ENCODE results near the gene REP15. TPM values are rescaled to one million over a fixed set of nuclear protein-coding genes. Genes with fewer than 3 reads are reported as not detected.

The REP15 gene
- total RNA-seq, 1 experiment from 2014 or later = 1.4 TPM

GRCh38 chr12:27665704-27666103 lies 30.5 kb upstream of the REP15 start:
- Histone ChIP-seq H3K4me2 (no peak overlapping the region), H2AFZ (no peak overlapping the region), H3K27me3 (ENCODE audit: insufficient read depth, low read depth) (no peaks in the 10 kb centered on the region), H3F3A (ENCODE audit: insufficient read depth, low read depth) (no peaks in the 10 kb centered on the region), H3K9me3 (ENCODE audit: insufficient read depth, low read depth) (no peaks in the 10 kb centered on the region), H3K36me3 (ENCODE audit: low read depth) (peaks cover 14% of the 10 kb centered on the region; the same call in 1 of the 2 replicates), H3K27ac (no peak overlapping the region), H3K4me3 (no peak overlapping the region), H3K79me2 (ENCODE audit: low read depth) (no peaks in the 10 kb centered on the region), H3K4me1 (replicated peaks; ENCODE audit: insufficient read depth) (no peaks in the 10 kb centered on the region), H3K9me2 (ENCODE audit: insufficient read depth) (no peaks in the 10 kb centered on the region), H4K20me1 (ENCODE audit: insufficient read depth) (no peaks in the 10 kb centered on the region)
- TF ChIP-seq EZH2 (IDR thresholded peaks at IDR 0.05; ENCODE audit: low read depth) = no peak
- TF ChIP-seq, protein P1, sequence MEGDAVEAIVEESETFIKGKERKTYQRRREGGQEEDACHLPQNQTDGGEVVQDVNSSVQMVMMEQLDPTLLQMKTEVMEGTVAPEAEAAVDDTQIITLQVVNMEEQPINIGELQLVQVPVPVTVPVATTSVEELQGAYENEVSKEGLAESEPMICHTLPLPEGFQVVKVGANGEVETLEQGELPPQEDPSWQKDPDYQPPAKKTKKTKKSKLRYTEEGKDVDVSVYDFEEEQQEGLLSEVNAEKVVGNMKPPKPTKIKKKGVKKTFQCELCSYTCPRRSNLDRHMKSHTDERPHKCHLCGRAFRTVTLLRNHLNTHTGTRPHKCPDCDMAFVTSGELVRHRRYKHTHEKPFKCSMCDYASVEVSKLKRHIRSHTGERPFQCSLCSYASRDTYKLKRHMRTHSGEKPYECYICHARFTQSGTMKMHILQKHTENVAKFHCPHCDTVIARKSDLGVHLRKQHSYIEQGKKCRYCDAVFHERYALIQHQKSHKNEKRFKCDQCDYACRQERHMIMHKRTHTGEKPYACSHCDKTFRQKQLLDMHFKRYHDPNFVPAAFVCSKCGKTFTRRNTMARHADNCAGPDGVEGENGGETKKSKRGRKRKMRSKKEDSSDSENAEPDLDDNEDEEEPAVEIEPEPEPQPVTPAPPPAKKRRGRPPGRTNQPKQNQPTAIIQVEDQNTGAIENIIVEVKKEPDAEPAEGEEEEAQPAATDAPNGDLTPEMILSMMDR (conservative IDR thresholded peaks at IDR 0.05) = no peak
- ChIA-PET CTCF (no interaction called here), POLR2A (ENCODE audit: unreplicated experiment) (no interaction called here)
- no peak for DNase-seq
- BruUV-seq (replicated peaks) = no TSS peak
- intact Hi-C loops (cut with micrococcal nuclease; ENCODE audit: unreplicated experiment) = no loop called here

- Histone ChIP-seq H3K36me3 (ENCODE audit: low read depth) (peaks cover 9% of the 10 kb centered on the region; the same call in 1 of the 2 replicates), H3K27ac (no peak overlapping the region), H3K4me1 (replicated peaks; ENCODE audit: insufficient read depth) (no peaks in the 10 kb centered on the region), H3K27me3 (ENCODE audit: insufficient read depth, low read depth) (no peaks in the 10 kb centered on the region), H3K79me2 (ENCODE audit: low read depth) (no peaks in the 10 kb centered on the region), H3K4me3 (no peak overlapping the region), H3K4me2 (no peak overlapping the region), H4K20me1 (ENCODE audit: insufficient read depth) (no peaks in the 10 kb centered on the region), H3K9me2 (ENCODE audit: insufficient read depth) (no peaks in the 10 kb centered on the region), H3F3A (ENCODE audit: insufficient read depth, low read depth) (no peaks in the 10 kb centered on the region), H3K9me3 (ENCODE audit: insufficient read depth, low read depth) (no peaks in the 10 kb centered on the region), H2AFZ (no peak overlapping the region)
- POLR2A ChIA-PET (ENCODE audit: unreplicated experiment) = no interaction called here
- no TSS peak for BruUV-seq (replicated peaks)
- CTCF ChIA-PET = no interaction called here
- intact Hi-C loops (cut with micrococcal nuclease; ENCODE audit: unreplicated experiment) = no loop called here
- no peak for DNase-seq
- TF ChIP-seq EZH2 (IDR thresholded peaks at IDR 0.05; ENCODE audit: low read depth) = no peak
- TF ChIP-seq, protein P1 (conservative IDR thresholded peaks at IDR 0.05) = no peak
Observed at GRCh38 chr12:27666510-27666909, 29.7 kb upstream of the REP15 start.

GRCh38 chr12:27667540-27667939 lies 28.7 kb upstream of the REP15 start:
- no peak for DNase-seq
- Histone ChIP-seq H3K36me3 (ENCODE audit: low read depth) (peaks cover 9% of the 10 kb centered on the region; the same call in 1 of the 2 replicates), H3F3A (ENCODE audit: insufficient read depth, low read depth) (no peaks in the 10 kb centered on the region), H3K9me2 (ENCODE audit: insufficient read depth) (no peaks in the 10 kb centered on the region), H3K79me2 (ENCODE audit: low read depth) (no peaks in the 10 kb centered on the region), H3K9me3 (ENCODE audit: insufficient read depth, low read depth) (no peaks in the 10 kb centered on the region), H4K20me1 (ENCODE audit: insufficient read depth) (no peaks in the 10 kb centered on the region), H3K27ac (no peak overlapping the region), H3K4me3 (no peak overlapping the region), H2AFZ (no peak overlapping the region), H3K4me1 (replicated peaks; ENCODE audit: insufficient read depth) (no peaks in the 10 kb centered on the region), H3K27me3 (ENCODE audit: insufficient read depth, low read depth) (no peaks in the 10 kb centered on the region), H3K4me2 (no peak overlapping the region)
- intact Hi-C loops (cut with micrococcal nuclease; ENCODE audit: unreplicated experiment) = no loop called here
- no peak for TF ChIP-seq EZH2 (IDR thresholded peaks at IDR 0.05; ENCODE audit: low read depth)
- TF ChIP-seq, protein P1 (conservative IDR thresholded peaks at IDR 0.05) = no peak
- no TSS peak for BruUV-seq (replicated peaks)
- POLR2A ChIA-PET (ENCODE audit: unreplicated experiment) = no interaction called here
- CTCF ChIA-PET = no interaction called here
